Neuronal stem cell (in vitro differentiated cells): Measurements from ENCODE around the gene CTSE.

Experiments used
- DNase-seq: peaks from one replicate; pipeline ENCODE4 v3.0.0-alpha.2; 2013; ENCODE audit warnings: low spot score
- H2AFZ ChIP-seq: one replicate; pipeline ENCODE4 v1.6.1; 2013; ENCODE audit warnings: mild to moderate bottlenecking, low read length, inconsistent platforms
- H2AK5ac ChIP-seq: 2 replicates; pipeline ENCODE4 v1.6.1; 2013; ENCODE audit warnings: low read depth, mild to moderate bottlenecking, inconsistent platforms, low read length, moderate library complexity, mixed read lengths
- H2BK120ac ChIP-seq: 2 replicates; pipeline ENCODE4 v1.6.1; 2013; ENCODE audit warnings: low read depth, mild to moderate bottlenecking, inconsistent platforms, low read length, moderate library complexity, mixed read lengths
- H2BK12ac ChIP-seq: one replicate; pipeline ENCODE4 v1.6.1; 2013; ENCODE audit warnings: low read length, inconsistent platforms
- H2BK15ac ChIP-seq: 2 replicates; pipeline ENCODE4 v1.6.1; 2013; ENCODE audit warnings: mild to moderate bottlenecking, low read length, inconsistent platforms, mixed read lengths
- H2BK5ac ChIP-seq: one replicate; pipeline ENCODE4 v1.6.1; 2013; ENCODE audit warnings: inconsistent platforms, mild to moderate bottlenecking, low read length, moderate library complexity
- H3K14ac ChIP-seq: one replicate; pipeline ENCODE4 v1.6.1; 2013; ENCODE audit warnings: low read length, inconsistent platforms
- H3K18ac ChIP-seq: 2 replicates; pipeline ENCODE4 v1.6.1; 2013; ENCODE audit warnings: low read length, inconsistent platforms
- H3K23ac ChIP-seq: 2 replicates; pipeline ENCODE4 v1.6.1; 2013; ENCODE audit warnings: low read depth, mild to moderate bottlenecking, mixed read lengths, low read length, inconsistent platforms; ENCODE audit not compliant: poor library complexity
- H3K27ac ChIP-seq: replicated peaks from 3 replicates; pipeline ENCODE4 v1.5.1; 2013; ENCODE audit warnings: low read length, inconsistent platforms
- H3K27me3 ChIP-seq, 3 experiments: 2 replicates each; pipeline ENCODE4 v1.6.1; 2013; ENCODE audit warnings: low read length in 3 of 3, mild to moderate bottlenecking in 2 of 3, inconsistent platforms in 1 of 3, low read depth in 1 of 3, mixed read lengths in 1 of 3, moderate library complexity in 1 of 3; ENCODE audit not compliant: control insufficient read depth in 3 of 3, insufficient read depth in 3 of 3
- H3K36me3 ChIP-seq, 2 donors: replicated peaks in 1 of 2; 2 replicates each; pipeline ENCODE4 v1.6.1; 2013; ENCODE audit warnings: low read length in 2 of 2; ENCODE audit not compliant: control insufficient read depth in 2 of 2, insufficient read depth in 2 of 2
- H3K4ac ChIP-seq: 2 replicates; pipeline ENCODE4 v1.6.1; 2013; ENCODE audit warnings: inconsistent platforms, mild to moderate bottlenecking, low read length, moderate library complexity
- H3K4me1 ChIP-seq, 2 donors: 1 replicate in 1 of 2; 2 replicates in 1 of 2; pipeline ENCODE4 v1.6.1; 2013; ENCODE audit warnings: low read length in 2 of 2, low read depth in 1 of 2; ENCODE audit not compliant: control insufficient read depth in 2 of 2, insufficient read depth in 1 of 2
- H3K4me2 ChIP-seq: one replicate; pipeline ENCODE4 v1.6.1; 2013; ENCODE audit warnings: mild to moderate bottlenecking, low read length, inconsistent platforms; ENCODE audit not compliant: insufficient read depth, poor library complexity, severe bottlenecking
- H3K4me3 ChIP-seq, 2 donors: 2 replicates each; pipeline ENCODE4 v1.5.1; 2013; ENCODE audit warnings: low read length in 2 of 2, mild to moderate bottlenecking in 2 of 2, inconsistent platforms in 1 of 2, moderate library complexity in 1 of 2
- H3K79me1 ChIP-seq: one replicate; pipeline ENCODE4 v1.6.1; 2013; ENCODE audit warnings: low read depth, mild to moderate bottlenecking, inconsistent platforms, low read length, moderate library complexity
- H3K9ac ChIP-seq: one replicate; pipeline ENCODE4 v1.6.1; 2013; ENCODE audit warnings: mild to moderate bottlenecking, low read depth, low read length, inconsistent platforms; ENCODE audit not compliant: poor library complexity
- H3K9me3 ChIP-seq, 2 donors: replicated peaks in 1 of 2; 2 replicates each; pipeline versions ENCODE3 to v1.6.1; 2013; ENCODE audit warnings: low read length in 2 of 2, mild to moderate bottlenecking in 2 of 2, inconsistent platforms in 1 of 2, low read depth in 1 of 2, mixed read lengths in 1 of 2, moderate library complexity in 1 of 2; ENCODE audit not compliant: control insufficient read depth in 2 of 2, insufficient read depth in 1 of 2
- H4K8ac ChIP-seq: one replicate; pipeline ENCODE4 v1.6.1; 2013; ENCODE audit warnings: low read depth, mild to moderate bottlenecking, inconsistent platforms, low read length, moderate library complexity
- H4K91ac ChIP-seq: one replicate; pipeline ENCODE4 v1.6.1; 2013; ENCODE audit warnings: low read length, low read depth, mild to moderate bottlenecking, inconsistent platforms; ENCODE audit not compliant: poor library complexity
- whole genome bisulfite sequencing, 2 donors: extraction: QIAGEN DNeasy Blood & Tissue Kit; methylation state at CpG; one replicate each; pipeline ENCODE4 v1.1.7; 2013; ENCODE audit warnings: missing lambda C conversion rate in 2 of 2, mixed read lengths in 1 of 2; ENCODE audit not compliant: insufficient read length in 2 of 2, insufficient replicate concordance in 1 of 2; ENCODE audit errors: extremely low coverage in 2 of 2; 5-methylcytosine and 5-hydroxymethylcytosine counted together

Gene CTSE

GRCh38 chr1:206003854-206004800 is 19.6 kb downstream of the CTSE start:
- Histone ChIP-seq H2AFZ (no peak overlapping the region), H3K9me3 (peaks cover 0 to 3% of the 10 kb centered on the region in 2 donors), H3K14ac (peak overlapping the region; percentile 61), H3K4ac (peak overlapping the region; percentile 66), H2BK15ac (no peak overlapping the region), H3K4me3 (peak overlapping the region in 1 of 2 donors; percentile 66), H3K18ac (peak overlapping the region; percentile 44), H2AK5ac (peak overlapping the region; percentile 11), H4K91ac (peak overlapping the region; percentile 34), H3K4me2 (no peak overlapping the region), H4K8ac (no peak overlapping the region), H3K4me1 (peaks cover 0 to 9% of the 10 kb centered on the region in 2 donors), H3K36me3 (peaks cover 0 to 2% of the 10 kb centered on the region in 2 donors), H3K27ac (no peak overlapping the region), H3K79me1 (peaks cover 8% of the 10 kb centered on the region), H3K9ac (peak overlapping the region; percentile 54), H3K23ac (peak overlapping the region; percentile 11), H2BK120ac (no peak overlapping the region), H2BK12ac (peak overlapping the region; percentile 25), H3K27me3 (peaks cover 0 to 8% (median 0%) of the 10 kb centered on the region in 3 experiments), H2BK5ac (peak overlapping the region; percentile 20)
- WGBS, 2 donors, result 100% methylated on average over 7 of the region's 7 CpGs; no CpG with 5 or more reads in 1 of the 2 donors
- no peak for DNase-seq

GRCh38 chr1:206002871-206003801 is 20.6 kb downstream of the CTSE start, which contains the start of gene RAB7B:
RAB7B (minus strand) TSS chr1:206003395; CDS start chr1:205994135, 9,260 bp downstream.
- Histone ChIP-seq H3K4ac (peak within 1 kb of the TSS; percentile 66), H3K27ac (no peak within 1 kb of the TSS), H2AFZ (peak within 1 kb of the TSS; percentile 55), H3K27me3 (peaks cover 0 to 8% (median 0%) of the 10 kb centered on the region in 3 experiments), H2BK12ac (peak within 1 kb of the TSS; percentile 25), H3K36me3 (peaks cover 0 to 2% of the 10 kb centered on the region in 2 donors), H3K4me2 (no peak within 1 kb of the TSS), H3K23ac (peak within 1 kb of the TSS; percentile 11), H4K91ac (peak within 1 kb of the TSS; percentile 34), H2BK5ac (peak within 1 kb of the TSS; percentile 20), H2AK5ac (peak within 1 kb of the TSS; percentile 11), H3K14ac (peak within 1 kb of the TSS; percentile 61), H3K4me1 (peaks cover 0 to 14% of the 10 kb centered on the region in 2 donors), H4K8ac (no peak within 1 kb of the TSS), H3K9me3 (peaks cover 0 to 5% of the 10 kb centered on the region in 2 donors), H3K79me1 (peaks cover 8% of the 10 kb centered on the region), H2BK120ac (no peak within 1 kb of the TSS), H2BK15ac (no peak within 1 kb of the TSS), H3K4me3 (peak within 1 kb of the TSS in 1 of 2 donors; percentile 66), H3K18ac (peak within 1 kb of the TSS; percentile 44), H3K9ac (peak within 1 kb of the TSS; percentile 54)
- WGBS, 2 donors, result no CpG with 5 or more reads among the region's 12 CpGs
- no peak for DNase-seq

GRCh38 chr1:206002160-206002559 is 21.5 kb downstream of the CTSE start:
- H3K4ac ChIP-seq, result no peak overlapping the region
- H4K91ac ChIP-seq, result no peak overlapping the region
- no peak overlapping the region for H2AK5ac ChIP-seq
- H3K9ac ChIP-seq, result no peak overlapping the region
- DNase-seq, result no peak
- peaks cover 0 to 14% of the 10 kb centered on the region in 2 donors for H3K4me1 ChIP-seq
- no peak overlapping the region for H3K23ac ChIP-seq
- H2BK12ac ChIP-seq, result no peak overlapping the region
- no peak overlapping the region for H2BK120ac ChIP-seq
- H3K4me3 ChIP-seq, result no peak overlapping the region
- H3K18ac ChIP-seq, result no peak overlapping the region
- H3K79me1 ChIP-seq, result peaks cover 8% of the 10 kb centered on the region
- H3K36me3 ChIP-seq, result peaks cover 0 to 2% of the 10 kb centered on the region in 2 donors
- H3K14ac ChIP-seq, result no peak overlapping the region
- H3K4me2 ChIP-seq, result no peak overlapping the region
- no peak overlapping the region for H4K8ac ChIP-seq
- no peak overlapping the region for H2BK15ac ChIP-seq
- no peak overlapping the region for H2AFZ ChIP-seq
- no CpG with 5 or more reads among the region's 3 CpGs for WGBS, 2 donors
- no peak overlapping the region for H2BK5ac ChIP-seq
- no peak overlapping the region for H3K27ac ChIP-seq
- H3K27me3 ChIP-seq, result peaks cover 0 to 8% (median 7%) of the 10 kb centered on the region in 3 experiments
- peaks cover 0 to 5% of the 10 kb centered on the region in 2 donors for H3K9me3 ChIP-seq
